Middle frontal gyrus (tissue), 1 donor: Measurements from ENCODE around the gene ITGAE.
"Not testable (repeated sequence)": the region's sequence is repeated elsewhere in the genome, so short reads cannot be mapped to it uniquely, and the experiment has no call there.

ENCODE experiments used
- DNase-seq: peaks from one replicate; pipeline ENCODE4 v3.0.0-alpha.2; 2015; ENCODE audit warnings: low spot score; ENCODE audit errors: extremely low spot score

ITGAE gene, protein sequence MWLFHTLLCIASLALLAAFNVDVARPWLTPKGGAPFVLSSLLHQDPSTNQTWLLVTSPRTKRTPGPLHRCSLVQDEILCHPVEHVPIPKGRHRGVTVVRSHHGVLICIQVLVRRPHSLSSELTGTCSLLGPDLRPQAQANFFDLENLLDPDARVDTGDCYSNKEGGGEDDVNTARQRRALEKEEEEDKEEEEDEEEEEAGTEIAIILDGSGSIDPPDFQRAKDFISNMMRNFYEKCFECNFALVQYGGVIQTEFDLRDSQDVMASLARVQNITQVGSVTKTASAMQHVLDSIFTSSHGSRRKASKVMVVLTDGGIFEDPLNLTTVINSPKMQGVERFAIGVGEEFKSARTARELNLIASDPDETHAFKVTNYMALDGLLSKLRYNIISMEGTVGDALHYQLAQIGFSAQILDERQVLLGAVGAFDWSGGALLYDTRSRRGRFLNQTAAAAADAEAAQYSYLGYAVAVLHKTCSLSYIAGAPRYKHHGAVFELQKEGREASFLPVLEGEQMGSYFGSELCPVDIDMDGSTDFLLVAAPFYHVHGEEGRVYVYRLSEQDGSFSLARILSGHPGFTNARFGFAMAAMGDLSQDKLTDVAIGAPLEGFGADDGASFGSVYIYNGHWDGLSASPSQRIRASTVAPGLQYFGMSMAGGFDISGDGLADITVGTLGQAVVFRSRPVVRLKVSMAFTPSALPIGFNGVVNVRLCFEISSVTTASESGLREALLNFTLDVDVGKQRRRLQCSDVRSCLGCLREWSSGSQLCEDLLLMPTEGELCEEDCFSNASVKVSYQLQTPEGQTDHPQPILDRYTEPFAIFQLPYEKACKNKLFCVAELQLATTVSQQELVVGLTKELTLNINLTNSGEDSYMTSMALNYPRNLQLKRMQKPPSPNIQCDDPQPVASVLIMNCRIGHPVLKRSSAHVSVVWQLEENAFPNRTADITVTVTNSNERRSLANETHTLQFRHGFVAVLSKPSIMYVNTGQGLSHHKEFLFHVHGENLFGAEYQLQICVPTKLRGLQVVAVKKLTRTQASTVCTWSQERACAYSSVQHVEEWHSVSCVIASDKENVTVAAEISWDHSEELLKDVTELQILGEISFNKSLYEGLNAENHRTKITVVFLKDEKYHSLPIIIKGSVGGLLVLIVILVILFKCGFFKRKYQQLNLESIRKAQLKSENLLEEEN

DNA sequence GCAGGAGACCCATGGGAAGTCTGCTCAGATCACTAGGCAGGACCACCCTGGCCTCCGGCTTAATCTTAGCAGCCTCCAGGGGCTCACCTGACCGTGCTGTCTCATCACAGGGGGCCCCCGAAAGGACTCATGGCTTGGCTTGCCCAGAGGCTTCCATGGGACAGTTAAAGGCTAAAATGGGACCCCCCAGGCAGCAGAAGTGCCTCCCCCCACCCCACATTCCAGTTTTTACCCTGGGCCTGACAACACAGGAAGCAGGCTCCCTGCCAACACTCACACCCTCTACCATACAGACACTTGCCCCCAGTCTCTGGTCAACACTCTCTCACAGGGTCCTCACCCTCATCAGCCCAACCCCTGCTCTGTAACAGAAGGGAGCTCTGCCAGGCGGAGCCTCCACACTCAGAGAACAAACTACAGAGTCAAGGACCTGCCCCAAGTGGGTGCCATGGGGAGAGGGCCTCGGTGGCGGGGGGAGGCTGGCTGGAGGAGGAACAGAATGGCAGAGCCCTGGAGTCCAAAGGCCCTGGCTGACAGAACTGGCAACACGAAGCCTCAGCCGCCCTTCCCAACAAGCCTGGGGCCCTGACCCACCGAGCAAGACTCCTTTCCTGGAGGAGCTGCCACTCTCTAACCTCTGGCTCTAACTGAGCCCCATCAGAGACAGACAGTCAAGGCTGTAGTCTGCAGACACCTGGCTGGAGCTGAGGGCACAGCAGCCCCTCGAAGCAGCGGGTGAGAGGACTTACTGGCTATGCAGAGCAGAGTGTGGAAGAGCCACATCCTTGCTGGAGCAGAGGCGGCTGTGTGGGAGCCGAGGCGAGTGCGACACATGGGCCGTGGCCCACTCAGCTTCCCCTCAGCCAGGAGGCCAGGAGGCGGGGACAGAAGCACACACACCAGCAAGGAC lies at the start of gene ITGAE:
Gene ITGAE, minus strand, starts transcription at position 827 of the 910 bp plus-strand sequence. Its CDS starts 44 bp downstream, at position 783.
- DNase-seq, result no peak

DNA sequence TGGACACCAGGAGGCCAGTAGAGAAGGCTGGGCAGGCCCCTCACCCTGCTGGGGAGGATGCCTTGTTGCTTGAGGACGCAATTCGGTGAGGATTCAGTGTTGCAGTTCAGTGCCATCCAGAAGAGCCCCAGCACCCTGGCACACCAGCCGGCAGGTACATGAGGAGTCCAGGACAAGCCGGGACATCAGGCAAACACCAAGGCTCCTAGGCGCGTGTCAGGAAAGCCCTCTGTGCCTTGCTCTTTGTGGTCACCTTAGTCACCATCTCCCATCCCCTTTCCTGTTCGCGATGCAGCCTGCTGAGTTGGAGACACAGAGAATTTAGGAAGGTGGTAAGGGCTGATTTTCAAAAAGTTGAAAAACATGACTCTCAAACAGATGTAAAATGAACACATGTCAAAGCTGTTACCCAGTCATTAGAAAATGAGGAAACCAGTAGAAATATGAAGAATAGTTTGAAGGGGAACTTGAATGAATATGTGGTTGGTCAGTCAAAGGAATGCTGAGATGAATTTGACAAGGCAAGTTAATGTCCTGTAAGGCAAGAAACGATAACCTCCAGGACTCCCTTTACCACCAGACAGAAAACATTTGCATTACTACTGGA lies 47.3 kb upstream of the ITGAE start:
- DNase-seq, result no peak

DNA sequence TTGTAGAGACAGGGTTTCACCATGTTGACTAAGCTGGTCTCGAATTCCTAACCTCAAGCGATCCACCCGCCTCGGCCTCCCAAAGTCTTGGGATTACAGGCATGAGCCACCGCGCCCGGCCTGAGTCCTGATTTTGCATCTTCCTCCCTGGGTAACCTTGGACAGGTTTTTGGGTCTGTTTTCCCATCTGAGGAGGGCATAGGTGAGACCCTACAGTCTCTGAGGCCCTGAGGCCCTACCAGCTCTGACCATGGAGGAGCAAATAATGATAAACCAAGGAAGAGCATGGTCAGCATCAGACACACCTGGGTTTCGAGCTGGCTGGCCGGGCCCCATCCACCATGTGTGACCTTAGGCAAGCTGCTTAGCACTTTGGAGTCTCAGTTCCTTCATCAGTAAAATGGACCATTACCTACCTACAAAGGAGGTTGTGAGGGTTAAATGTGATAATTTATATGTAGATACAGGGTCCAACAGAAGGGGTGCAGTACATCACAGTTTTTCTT lies 46.2 kb upstream of the ITGAE start:
- no peak for DNase-seq

DNA sequence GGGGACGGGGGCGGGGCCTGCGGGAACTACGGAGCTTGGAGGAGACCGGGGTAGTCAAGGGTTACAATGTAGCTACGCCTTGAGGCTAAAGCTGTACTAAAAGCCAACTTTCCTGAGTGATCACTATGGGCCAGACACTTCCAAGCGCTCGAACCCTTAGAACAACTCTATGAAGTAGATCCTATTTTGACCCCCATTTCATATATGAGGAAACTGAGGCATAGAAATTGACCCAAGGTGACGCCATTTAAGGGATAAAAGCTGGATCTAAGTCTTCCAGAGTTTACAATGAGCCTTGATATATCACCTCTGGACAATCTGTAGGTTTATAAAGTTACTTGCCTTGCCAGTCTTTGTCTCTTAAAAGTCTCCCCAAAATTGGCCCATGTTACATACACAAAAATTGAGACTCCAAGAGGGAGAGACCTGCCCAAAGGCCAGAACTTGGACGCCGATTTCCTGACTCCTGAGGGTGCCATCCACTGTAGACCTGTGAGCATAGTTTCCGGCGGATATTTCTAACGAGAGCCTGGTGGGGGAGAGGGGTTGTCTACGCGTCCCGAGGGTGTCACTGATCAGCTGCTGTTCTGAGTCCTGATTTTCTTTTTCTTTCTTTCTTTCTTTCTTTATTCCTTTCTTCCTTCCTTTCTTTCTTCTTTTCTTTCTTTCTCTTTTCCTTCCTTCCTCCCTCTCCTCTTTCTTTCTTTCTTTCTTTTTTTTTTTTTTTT lies 45.6 kb upstream of the ITGAE start:
- DNase-seq, result no peak

DNA sequence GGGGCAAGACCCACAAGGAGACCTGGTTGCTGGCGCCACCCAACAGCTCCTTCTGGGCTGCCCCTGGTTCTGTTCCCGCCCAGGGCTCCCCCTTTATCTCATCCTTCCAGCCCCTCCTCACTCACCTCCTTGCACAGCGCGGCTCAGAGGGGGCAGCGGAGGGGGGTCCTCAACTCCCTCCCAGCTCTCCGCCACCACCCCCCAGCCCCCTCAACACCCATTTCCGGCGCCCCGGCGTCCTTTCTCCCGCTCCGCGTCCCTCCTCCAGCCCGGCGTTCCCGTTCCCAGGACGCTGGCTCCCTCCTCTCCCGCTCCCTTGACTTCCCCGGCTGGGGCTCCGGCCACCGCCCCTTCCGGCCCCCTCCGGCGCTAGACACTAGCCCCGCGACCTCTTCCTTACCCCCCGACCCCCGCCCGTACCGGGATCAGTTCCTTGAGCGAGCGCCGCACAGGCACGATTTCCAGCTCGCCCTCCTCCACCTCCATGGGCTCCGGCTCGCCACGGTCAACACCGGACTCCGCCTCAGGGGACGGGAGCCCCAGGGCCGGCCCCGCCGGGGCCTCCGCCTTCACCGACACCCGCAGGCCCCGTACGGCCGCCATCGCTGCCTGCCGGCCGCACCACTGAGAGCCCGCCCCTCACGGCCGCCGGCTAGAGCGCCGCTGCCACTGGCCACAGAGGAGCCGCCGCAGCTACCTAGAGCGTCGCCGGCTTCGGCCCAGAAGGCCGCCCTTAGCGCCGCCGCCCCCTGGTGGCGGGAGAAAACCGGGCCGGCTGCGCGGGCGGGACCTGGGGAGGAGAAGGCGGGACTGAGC lies 44.8 kb upstream of the ITGAE start, which contains the start of gene NCBP3:
Gene NCBP3, minus strand, starts transcription at position 626 of the 816 bp plus-strand sequence. Its CDS starts 23 bp downstream, at position 603.
- DNase-seq, result peak; percentile 91

DNA sequence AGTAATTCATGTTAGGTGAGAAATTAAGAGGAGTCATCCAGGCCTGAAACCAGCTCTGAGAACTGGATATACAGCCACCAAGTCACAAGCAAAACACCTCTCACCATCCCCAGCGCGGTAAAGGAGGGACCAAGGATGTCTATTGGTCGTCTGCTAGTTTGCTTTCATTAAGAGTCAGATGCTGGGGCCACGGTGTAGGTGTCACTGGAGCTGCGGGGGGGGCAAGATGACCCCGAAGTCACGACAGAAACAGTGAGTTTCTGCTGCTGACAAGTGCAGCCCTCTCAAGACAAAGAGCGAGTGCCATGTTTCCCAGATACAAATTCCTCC lies 44.3 kb upstream of the ITGAE start:
- no peak for DNase-seq

DNA sequence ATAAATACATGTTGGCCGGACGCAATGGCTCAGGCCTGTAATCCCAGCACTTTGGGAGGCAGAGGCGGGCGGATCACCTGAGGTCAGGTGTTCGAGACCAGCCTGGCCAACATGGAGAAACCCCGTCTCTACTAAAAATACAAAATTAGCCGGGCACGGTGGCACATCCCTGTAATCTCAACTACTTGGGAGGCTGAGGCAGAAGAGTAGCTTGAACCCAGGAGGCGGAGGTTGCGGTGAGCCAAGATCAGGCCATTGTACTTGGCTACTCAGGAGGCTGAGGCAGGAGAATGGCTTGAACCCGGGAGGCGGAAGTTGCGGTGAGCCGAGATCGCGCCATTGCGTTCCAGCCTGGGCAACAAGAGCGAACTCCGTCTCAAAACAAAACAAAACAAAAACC lies 43.6 kb upstream of the ITGAE start:
- not testable (repeated sequence) for DNase-seq

DNA sequence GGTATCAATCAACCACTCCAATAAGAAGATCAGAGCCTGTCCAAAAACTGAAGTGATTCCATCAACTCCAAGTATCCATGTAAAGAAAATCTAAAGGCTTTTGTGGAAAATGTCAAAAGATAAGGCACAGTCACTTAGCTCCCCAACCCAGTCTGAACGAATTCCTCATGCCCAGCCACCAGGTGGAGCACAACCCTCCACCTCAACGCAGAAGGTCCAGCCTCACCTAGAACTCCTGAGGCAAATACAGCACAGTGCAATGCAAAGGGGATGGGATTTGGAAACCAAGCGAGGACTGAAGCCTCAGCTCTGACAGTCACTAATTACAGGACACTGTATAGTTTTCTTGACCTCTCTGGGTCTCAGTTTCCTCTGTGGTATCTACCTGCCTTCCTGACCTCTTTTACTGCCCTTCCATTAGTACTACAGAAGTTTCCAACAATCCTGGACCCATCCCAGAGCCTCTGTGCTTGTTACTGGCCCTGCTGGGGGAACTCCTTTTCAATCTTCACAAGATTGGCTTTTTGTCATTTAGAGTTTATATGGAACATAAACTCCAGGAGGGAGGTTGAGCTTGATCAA lies 43.0 kb upstream of the ITGAE start:
- no peak for DNase-seq

DNA sequence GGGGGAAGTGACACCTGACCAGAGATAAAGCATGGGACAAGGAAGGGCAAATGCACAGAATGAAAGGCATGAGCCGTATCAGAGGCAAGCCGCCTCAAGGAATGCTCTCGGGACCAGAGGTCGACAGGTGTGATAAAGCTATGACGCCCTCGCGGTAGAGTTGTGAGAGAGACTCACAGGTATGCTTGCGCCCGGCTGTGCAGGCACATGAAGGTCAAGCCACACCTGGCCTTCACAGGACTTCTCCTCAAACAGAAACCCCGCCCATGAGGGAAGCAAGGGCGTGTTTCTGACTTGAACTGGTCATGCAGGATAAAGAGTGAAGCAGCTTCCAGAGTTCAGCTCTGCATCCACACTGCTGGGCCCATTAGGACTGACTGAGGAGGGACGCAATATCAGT lies 37.2 kb upstream of the ITGAE start:
- DNase-seq, result no peak

DNA sequence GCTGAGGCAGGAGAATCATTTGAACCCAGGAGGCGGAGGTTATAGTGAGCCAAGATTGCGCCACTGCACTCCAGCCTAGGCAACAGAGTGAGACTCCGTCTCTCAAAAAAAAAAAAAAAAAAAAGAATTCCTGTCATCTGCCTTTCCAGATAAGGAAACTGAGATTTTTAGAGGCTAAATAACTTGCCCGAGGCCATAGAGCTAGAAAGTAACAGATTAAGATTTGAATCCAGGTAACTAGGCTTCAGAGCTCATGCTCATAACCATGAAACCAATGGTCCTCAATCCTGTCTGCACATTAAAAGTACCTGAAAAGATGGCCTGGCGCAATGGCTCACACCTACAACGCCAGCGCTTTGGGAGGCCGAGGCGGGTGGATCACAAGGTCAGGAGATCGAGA lies 35.6 kb upstream of the ITGAE start:
- DNase-seq, result no peak

DNA sequence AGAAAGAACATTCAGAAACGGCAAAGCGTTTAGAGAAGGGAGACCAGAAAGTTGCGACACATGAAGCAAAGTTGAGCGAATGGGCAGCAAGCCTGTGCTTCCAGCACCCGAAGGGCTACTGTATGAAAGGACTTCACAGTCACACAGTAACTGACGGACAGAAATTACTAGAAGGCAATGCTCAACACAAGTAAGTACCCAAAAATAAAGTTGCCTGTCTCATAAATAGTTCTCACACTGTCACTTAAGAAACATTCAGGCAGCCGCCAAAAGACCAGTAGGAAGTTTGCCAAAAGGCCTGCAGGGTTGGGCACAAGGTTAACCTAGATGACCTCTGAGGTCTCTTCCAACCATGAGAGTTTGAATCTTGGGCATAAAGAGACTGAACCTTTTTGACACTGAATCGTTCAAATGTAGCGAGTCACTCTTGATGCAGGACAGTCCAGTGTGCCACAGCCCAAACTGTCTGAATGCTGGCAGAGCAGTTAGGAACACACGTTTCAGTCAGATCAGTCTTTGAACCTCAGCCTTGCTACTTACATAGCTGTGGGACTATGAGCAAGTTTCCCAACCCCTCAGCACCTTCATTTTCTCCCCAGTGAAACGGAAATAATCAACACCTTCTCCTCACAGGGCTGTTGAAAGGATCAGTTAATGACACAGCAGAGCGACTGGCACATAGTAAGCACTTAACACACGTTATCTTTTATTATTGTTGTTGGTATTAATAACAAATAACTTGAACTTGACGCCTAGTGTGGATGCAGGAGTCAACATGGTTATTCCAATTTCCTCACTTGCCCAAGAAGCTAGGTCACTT lies 34.6 kb upstream of the ITGAE start:
- no peak for DNase-seq

DNA sequence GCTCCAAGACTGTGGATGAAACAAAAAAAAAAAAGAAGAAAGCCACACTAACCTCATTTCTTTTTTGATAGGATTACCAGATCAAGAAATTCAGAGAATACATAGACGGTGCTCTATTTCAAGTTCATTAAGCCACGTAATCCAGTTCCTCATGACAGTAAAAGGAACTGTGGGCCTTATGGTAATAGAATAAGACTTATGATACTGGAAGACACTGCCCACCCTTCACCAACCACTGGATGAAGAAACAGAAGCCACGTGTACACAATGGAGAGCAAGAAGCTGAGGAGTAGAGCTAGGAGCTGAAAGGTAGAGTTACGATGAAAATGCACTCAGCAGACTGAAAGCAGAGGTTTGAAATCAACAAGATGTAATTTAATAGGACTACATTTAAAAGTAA lies 33.8 kb upstream of the ITGAE start:
- no peak for DNase-seq

DNA sequence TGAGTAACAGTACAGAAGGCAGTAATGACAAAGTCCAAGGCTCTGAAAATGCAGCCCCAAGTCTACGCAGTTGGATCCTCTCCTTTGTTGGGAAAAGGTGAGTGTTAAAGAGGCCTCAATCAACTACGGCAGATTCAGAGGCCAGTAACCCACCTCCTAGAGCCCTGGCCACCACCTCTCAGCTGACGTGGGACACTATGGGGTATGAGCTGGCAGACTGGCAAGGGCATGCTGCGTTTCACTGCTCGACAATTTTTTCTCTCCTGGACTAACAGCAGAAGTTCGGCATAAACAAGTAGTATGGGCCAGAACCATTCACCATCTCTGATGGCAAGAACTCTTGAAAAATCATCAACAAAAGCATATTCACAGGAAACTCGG lies 27.9 kb upstream of the ITGAE start:
- DNase-seq, result no peak

DNA sequence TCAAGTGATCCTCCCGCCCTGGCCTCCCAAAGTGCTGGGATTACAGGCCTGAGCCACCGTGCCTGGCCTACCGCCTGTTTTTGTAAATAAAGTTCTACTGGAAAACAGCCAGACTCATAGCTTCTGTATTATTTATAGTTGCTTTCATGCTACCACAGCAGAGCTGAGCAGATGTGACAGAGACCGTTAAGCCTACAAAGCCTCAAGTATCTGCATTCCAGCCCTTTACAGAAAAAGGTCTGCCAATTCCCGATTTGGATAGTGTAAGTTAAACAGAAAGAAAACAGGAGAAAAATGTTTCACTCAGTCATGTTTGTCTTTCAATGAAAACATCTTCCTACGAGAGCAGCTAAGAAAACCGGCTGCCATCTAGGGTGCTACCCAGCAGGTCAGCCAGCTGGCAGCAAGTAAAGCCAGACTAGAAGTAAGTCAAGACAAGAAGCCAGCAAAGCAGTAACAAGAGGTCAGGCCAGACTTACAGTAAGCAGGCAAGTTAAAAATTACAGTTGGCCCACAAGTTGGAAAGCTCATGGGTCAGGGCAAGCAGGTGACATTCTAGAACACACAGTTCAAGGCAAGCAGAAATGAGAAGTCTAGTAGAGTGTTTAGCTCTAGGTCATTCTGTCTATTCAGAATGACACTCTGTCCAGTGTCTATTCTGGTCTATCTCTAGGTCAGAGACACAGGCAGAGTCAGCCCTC lies 27.3 kb upstream of the ITGAE start:
- DNase-seq, result no peak

DNA sequence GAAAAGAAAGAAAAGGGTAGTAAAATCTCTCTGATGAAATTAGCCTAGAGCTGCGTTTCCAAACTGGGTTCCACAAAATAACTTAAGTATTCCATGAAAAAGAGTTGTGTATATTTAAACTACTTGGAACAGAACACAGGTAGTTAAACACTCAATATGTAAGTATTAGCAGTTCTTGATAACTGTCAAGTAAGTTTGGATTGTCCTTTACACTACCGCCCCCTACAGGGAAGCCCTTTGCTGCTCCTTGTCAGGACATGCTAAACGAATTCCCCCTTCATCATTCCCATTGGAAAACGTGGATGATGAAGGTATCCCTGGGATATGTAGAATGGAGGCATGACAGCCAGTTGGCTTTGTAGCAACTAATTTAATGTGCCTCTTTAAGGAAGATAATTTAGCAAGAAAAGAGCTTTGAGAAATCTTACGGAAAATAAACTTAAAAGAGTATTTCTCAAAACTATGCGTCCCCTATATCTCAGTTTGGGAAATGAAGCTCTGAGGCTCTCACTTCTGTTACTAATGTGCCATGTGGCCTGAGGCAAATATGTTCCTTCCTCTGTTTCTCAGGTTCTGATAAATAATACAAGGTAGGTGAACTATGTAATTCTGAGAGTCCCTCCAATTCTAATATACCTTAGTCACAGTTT lies 26.3 kb upstream of the ITGAE start:
- peak; percentile 44 for DNase-seq

DNA sequence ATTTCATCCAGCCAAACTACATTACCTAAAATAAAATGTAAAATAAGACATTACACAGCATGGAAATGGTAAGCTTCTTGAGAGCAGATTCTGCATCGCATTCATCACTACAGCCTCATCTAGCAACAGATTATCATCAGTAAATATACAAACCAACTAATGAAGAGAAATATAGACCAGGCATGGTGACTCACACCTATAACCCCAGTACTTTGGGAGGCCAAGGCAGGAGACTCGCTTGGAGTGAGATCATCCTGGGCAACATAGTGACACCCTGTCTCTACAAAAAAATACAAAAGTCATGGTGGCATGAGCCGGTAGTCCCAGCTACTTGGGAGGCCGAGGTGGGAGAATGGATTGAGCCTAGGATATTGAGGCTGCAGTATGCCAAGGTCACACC lies 25.2 kb upstream of the ITGAE start:
- DNase-seq, result no peak
